ENCODE measurements around the gene ANGPTL4. TPM values are rescaled to one million over a fixed set of nuclear protein-coding genes. Genes with fewer than 3 reads are reported as not detected.

Gene ANGPTL4
- total and polyA plus RNA-seq, 2 donors (not counting 1 experiment from before 2014, with no cell fraction given) = not detected

- Mint-ChIP-seq H3K4me3 (no peak overlapping the region), H3K27ac (no peak overlapping the region), H3K27me3 (no peaks in the 10 kb centered on the region), H3K4me1 (peaks cover 18% of the 10 kb centered on the region), H3K9me3 (ENCODE audit: insufficient read depth) (no peaks in the 10 kb centered on the region)
- no peak overlapping the region for H2AFZ ChIP-seq (ENCODE audit: insufficient read depth, low read depth, low read length, poor library complexity, severe bottlenecking)
- CTCF ChIA-PET = interaction anchor here (0.9 kb wide), 1 partner anchor 44 kb away, joined by 4 read pairs; no protein-coding TSS in a partner anchor
- no peaks in the 10 kb centered on the region for H3K9me3 ChIP-seq (ENCODE audit: control extremely low read depth in 1 of 3, control insufficient read depth in 2 of 3, insufficient read depth in 1 of 3, low read length in 2 of 3)
- ATAC-seq (ENCODE audit: low read depth) = no peak
- WGBS (ENCODE audit: insufficient coverage) = 100% methylated on average over 8 of the region's 10 CpGs
- H3K27me3 ChIP-seq (replicated peaks in 1 of 4; ENCODE audit: control extremely low read depth in 1 of 4, control insufficient read depth in 3 of 4, insufficient read depth in 4 of 4, low read length in 3 of 4) = no peaks in the 10 kb centered on the region
- POLR2A ChIA-PET = no interaction called here
- no peak overlapping the region for H3K27ac ChIP-seq (ENCODE audit: low read length in 2 of 2)
- intact Hi-C loops (cut with micrococcal nuclease) = loop anchor here (5.0 kb wide), 1 partner anchor 131 kb away; no protein-coding TSS in a partner anchor
- no peak overlapping the region for H3K9ac ChIP-seq (ENCODE audit: low read length)
- peaks cover 0 to 18% of the 10 kb centered on the region in 2 experiments for H3K36me3 ChIP-seq (replicated peaks in 1 of 2; ENCODE audit: control extremely low read depth in 1 of 2, control insufficient read depth in 1 of 2, extremely low read depth in 1 of 2, insufficient read depth in 2 of 2, low read length in 1 of 2)
- peaks cover 80% of the 10 kb centered on the region for H4K20me1 ChIP-seq (ENCODE audit: control insufficient read depth, insufficient read depth, low read length, poor library complexity, severe bottlenecking)
- no peak for DNase-seq
- H3K4me2 ChIP-seq (replicated peaks; ENCODE audit: low read depth, low read length, poor library complexity, severe bottlenecking) = no peak overlapping the region
- H3K4me1 ChIP-seq (ENCODE audit: control insufficient read depth in 2 of 2, insufficient read depth in 2 of 2, low read length in 2 of 2) = no peaks in the 10 kb centered on the region
- H3K79me2 ChIP-seq (ENCODE audit: control insufficient read depth, insufficient read depth, low read length) = peaks cover 58% of the 10 kb centered on the region
- no peak overlapping the region for H3K4me3 ChIP-seq (ENCODE audit: control extremely low read depth in 1 of 5, extremely low read depth in 1 of 5, insufficient read depth in 1 of 5, low read depth in 2 of 5, low read length in 4 of 5)
- TF ChIP-seq CTCF (IDR thresholded peaks at IDR 0.05) (no peak), EZH2 (IDR thresholded peaks at IDR 0.05; ENCODE audit: borderline replicate concordance, insufficient read depth, low read depth, low read length, poor library complexity, severe bottlenecking) (no peak)
These were observed 33.9 kb downstream of the ANGPTL4 start for GRCh38 chr19:8397746-8398310.

GRCh38 chr19:8398311-8398771 is 34.4 kb downstream of the ANGPTL4 start:
- no peaks in the 10 kb centered on the region for H3K9me3 Mint-ChIP-seq (ENCODE audit: insufficient read depth)
- H3K27ac ChIP-seq (ENCODE audit: low read length in 2 of 2) = no peak overlapping the region
- no peaks in the 10 kb centered on the region for H3K27me3 Mint-ChIP-seq
- no peak overlapping the region for H3K4me2 ChIP-seq (replicated peaks; ENCODE audit: low read depth, low read length, poor library complexity, severe bottlenecking)
- no peak overlapping the region for H3K4me3 ChIP-seq (ENCODE audit: control extremely low read depth in 1 of 5, extremely low read depth in 1 of 5, insufficient read depth in 1 of 5, low read depth in 2 of 5, low read length in 4 of 5)
- intact Hi-C loops (cut with micrococcal nuclease) = loop anchor here (5.0 kb wide), 1 partner anchor 131 kb away; no protein-coding TSS in a partner anchor
- peaks cover 53% of the 10 kb centered on the region for H3K79me2 ChIP-seq (ENCODE audit: control insufficient read depth, insufficient read depth, low read length)
- no peak overlapping the region for H3K27ac Mint-ChIP-seq
- ATAC-seq (ENCODE audit: low read depth) (no peak), DNase-seq (no peak)
- H4K20me1 ChIP-seq (ENCODE audit: control insufficient read depth, insufficient read depth, low read length, poor library complexity, severe bottlenecking) = peaks cover 75% of the 10 kb centered on the region
- no peak overlapping the region for H2AFZ ChIP-seq (ENCODE audit: insufficient read depth, low read depth, low read length, poor library complexity, severe bottlenecking)
- H3K4me3 Mint-ChIP-seq = no peak overlapping the region
- peaks cover 0 to 23% of the 10 kb centered on the region in 2 experiments for H3K36me3 ChIP-seq (replicated peaks in 1 of 2; ENCODE audit: control extremely low read depth in 1 of 2, control insufficient read depth in 1 of 2, extremely low read depth in 1 of 2, insufficient read depth in 2 of 2, low read length in 1 of 2)
- CTCF ChIA-PET = no interaction called here
- H3K9me3 ChIP-seq (ENCODE audit: control extremely low read depth in 1 of 3, control insufficient read depth in 2 of 3, insufficient read depth in 1 of 3, low read length in 2 of 3) = no peaks in the 10 kb centered on the region
- no peak overlapping the region for H3K9ac ChIP-seq (ENCODE audit: low read length)
- POLR2A ChIA-PET = no interaction called here
- H3K4me1 ChIP-seq (ENCODE audit: control insufficient read depth in 2 of 2, insufficient read depth in 2 of 2, low read length in 2 of 2) = no peaks in the 10 kb centered on the region
- no peaks in the 10 kb centered on the region for H3K27me3 ChIP-seq (replicated peaks in 1 of 4; ENCODE audit: control extremely low read depth in 1 of 4, control insufficient read depth in 3 of 4, insufficient read depth in 4 of 4, low read length in 3 of 4)
- 87% methylated on average over 8 of the region's 9 CpGs for WGBS (ENCODE audit: insufficient coverage)
- TF ChIP-seq CTCF (IDR thresholded peaks at IDR 0.05) = no peak
- TF ChIP-seq EZH2 (IDR thresholded peaks at IDR 0.05; ENCODE audit: borderline replicate concordance, insufficient read depth, low read depth, low read length, poor library complexity, severe bottlenecking) = no peak
- H3K4me1 Mint-ChIP-seq = peaks cover 15% of the 10 kb centered on the region

Data from B cell (primary cell).